Suprapubic skin (tissue), 4 donors: ENCODE measurements around the gene OR5H6. TPM values are rescaled to one million over a fixed set of nuclear protein-coding genes. Genes with fewer than 3 reads are reported as not detected.

ENCODE experiments used
- DNase-seq, 2 donors: peaks; one replicate each; pipeline ENCODE4 v3.0.0-alpha.2; 2019; ENCODE audit warnings: low spot score in 2 of 2
- H3K27ac ChIP-seq: fragments of 200-600 bp; sonication (generic); one replicate; pipeline ENCODE4 v1.5.1; 2019
- H3K27me3 ChIP-seq: fragments of 200-600 bp; sonication (generic); one replicate; pipeline ENCODE4 v1.5.1; 2019
- H3K36me3 ChIP-seq: fragments of 200-600 bp; sonication (generic); one replicate; pipeline ENCODE4 v1.5.1; 2019
- H3K4me1 ChIP-seq: fragments of 200-600 bp; sonication (generic); one replicate; pipeline ENCODE4 v1.5.1; 2019
- H3K4me3 ChIP-seq: fragments of 200-600 bp; sonication (generic); one replicate; pipeline ENCODE4 v1.5.1; 2019; ENCODE audit warnings: mild to moderate bottlenecking
- H3K9me3 ChIP-seq: fragments of 200-600 bp; sonication (generic); one replicate; pipeline ENCODE4 v1.5.1; 2019
- EP300 ChIP-seq: sonication (generic); formaldehyde crosslinking; IDR thresholded peaks from one replicate; pipeline ENCODE4 v1.6.1; 2017; ENCODE audit warnings: antibody characterized with exemption
- POLR2A ChIP-seq, 2 donors: fragments of 450-650 bp; IDR thresholded peaks; one replicate each; pipeline ENCODE4 v1.6.1; 2017; ENCODE audit warnings: antibody characterized with exemption in 2 of 2, mild to moderate bottlenecking in 2 of 2, moderate library complexity in 2 of 2
- POLR2AphosphoS5 ChIP-seq, 3 donors: sonication (generic); formaldehyde crosslinking; IDR thresholded peaks; one replicate each; pipeline ENCODE4 v1.6.1; 2017; ENCODE audit warnings: antibody characterized with exemption in 3 of 3
- WGBS: methylation state at CpG from one replicate; pipeline ENCODE4 v1.1.5; 2018; 5-methylcytosine and 5-hydroxymethylcytosine counted together
- total RNA-seq, 4 donors: library from RNA; depleted of rRNA; stranded (reverse); fragments of >200 nt; gene quantifications; one replicate each; pipeline ENCODE4 v1.1.0, GENCODE V29; 2016
- TF ChIP-seq, protein P1 (sequence below), 2 donors: fragments of 200-600 bp in 1 of 2; fragments of 450-650 bp in 1 of 2; sonication (generic) in 1 of 2; IDR thresholded peaks; one replicate each; pipeline ENCODE4 v1.5.1; 2016 to 2019; ENCODE audit warnings: antibody characterized with exemption in 2 of 2, mild to moderate bottlenecking in 1 of 2, moderate library complexity in 1 of 2

Gene OR5H6
- total RNA-seq, 4 donors from 2014 or later = not detected

GRCh38 chr3:98259707-98260106 lies 4.3 kb upstream of the OR5H6 start:
- Histone ChIP-seq H3K4me1 (no peaks in the 10 kb centered on the region), H3K27ac (no peak overlapping the region), H3K36me3 (no peaks in the 10 kb centered on the region), H3K9me3 (no peaks in the 10 kb centered on the region), H3K27me3 (no peaks in the 10 kb centered on the region), H3K4me3 (no peak overlapping the region)
- 57% methylated on average over 2 of the region's 2 CpGs for WGBS
- no peak for DNase-seq
- TF ChIP-seq, protein P1, sequence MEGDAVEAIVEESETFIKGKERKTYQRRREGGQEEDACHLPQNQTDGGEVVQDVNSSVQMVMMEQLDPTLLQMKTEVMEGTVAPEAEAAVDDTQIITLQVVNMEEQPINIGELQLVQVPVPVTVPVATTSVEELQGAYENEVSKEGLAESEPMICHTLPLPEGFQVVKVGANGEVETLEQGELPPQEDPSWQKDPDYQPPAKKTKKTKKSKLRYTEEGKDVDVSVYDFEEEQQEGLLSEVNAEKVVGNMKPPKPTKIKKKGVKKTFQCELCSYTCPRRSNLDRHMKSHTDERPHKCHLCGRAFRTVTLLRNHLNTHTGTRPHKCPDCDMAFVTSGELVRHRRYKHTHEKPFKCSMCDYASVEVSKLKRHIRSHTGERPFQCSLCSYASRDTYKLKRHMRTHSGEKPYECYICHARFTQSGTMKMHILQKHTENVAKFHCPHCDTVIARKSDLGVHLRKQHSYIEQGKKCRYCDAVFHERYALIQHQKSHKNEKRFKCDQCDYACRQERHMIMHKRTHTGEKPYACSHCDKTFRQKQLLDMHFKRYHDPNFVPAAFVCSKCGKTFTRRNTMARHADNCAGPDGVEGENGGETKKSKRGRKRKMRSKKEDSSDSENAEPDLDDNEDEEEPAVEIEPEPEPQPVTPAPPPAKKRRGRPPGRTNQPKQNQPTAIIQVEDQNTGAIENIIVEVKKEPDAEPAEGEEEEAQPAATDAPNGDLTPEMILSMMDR (IDR thresholded peaks at IDR 0.05) = no peak
- TF ChIP-seq POLR2A (IDR thresholded peaks at IDR 0.05) (no peak), EP300 (no peak), POLR2AphosphoS5 (IDR thresholded peaks at IDR 0.05) (no peak)

GRCh38 chr3:98262046-98262445 lies 2.0 kb upstream of the OR5H6 start:
- TF ChIP-seq, protein P1 (IDR thresholded peaks at IDR 0.05) = no peak
- TF ChIP-seq POLR2AphosphoS5 (IDR thresholded peaks at IDR 0.05) (no peak), EP300 (no peak), POLR2A (IDR thresholded peaks at IDR 0.05) (no peak)
- no peaks in the 10 kb centered on the region for H3K4me1 ChIP-seq
- WGBS = 78% methylated on average over 2 of the region's 2 CpGs

DNA sequence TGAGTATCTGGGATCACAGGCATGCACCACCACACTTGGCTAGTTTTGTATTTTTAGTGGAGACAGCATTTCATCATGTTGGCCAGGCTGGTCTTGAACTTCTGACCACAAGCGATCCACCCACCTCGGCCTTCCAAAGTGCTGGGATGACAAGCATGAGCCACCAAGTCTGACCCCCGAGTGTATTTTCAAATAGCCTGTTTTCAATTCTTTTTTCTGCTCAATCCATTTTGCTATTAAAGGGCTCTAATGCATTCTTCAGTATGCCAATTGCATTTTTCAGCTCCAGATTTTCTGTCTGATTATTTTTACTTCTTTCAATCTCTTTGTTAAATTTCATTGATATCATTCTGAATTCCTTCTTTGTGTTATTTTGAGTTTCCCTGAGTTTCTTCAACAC lies 5.8 kb downstream of the OR5H6 start:
- no peaks in the 10 kb centered on the region for H3K4me1 ChIP-seq
- H3K36me3 ChIP-seq = no peaks in the 10 kb centered on the region
- no peaks in the 10 kb centered on the region for H3K27me3 ChIP-seq
- H3K9me3 ChIP-seq = peaks cover 4% of the 10 kb centered on the region
- TF ChIP-seq EP300 (no peak), POLR2AphosphoS5 (IDR thresholded peaks at IDR 0.05) (no peak), POLR2A (IDR thresholded peaks at IDR 0.05) (no peak)
- TF ChIP-seq, protein P1 (IDR thresholded peaks at IDR 0.05) = no peak
- WGBS = 77% methylated on average over 3 of the region's 3 CpGs
- H3K27ac ChIP-seq = no peak overlapping the region
- H3K4me3 ChIP-seq = no peak overlapping the region
- DNase-seq = no peak

More at GRCh38 chr3:98262046-98262445, 2.0 kb upstream of the OR5H6 start:
- H3K36me3 ChIP-seq = no peaks in the 10 kb centered on the region
- no peak for DNase-seq
- no peaks in the 10 kb centered on the region for H3K9me3 ChIP-seq
- no peaks in the 10 kb centered on the region for H3K27me3 ChIP-seq
- no peak overlapping the region for H3K4me3 ChIP-seq
- no peak overlapping the region for H3K27ac ChIP-seq

- peaks cover 4% of the 10 kb centered on the region for H3K9me3 ChIP-seq
- no peak for DNase-seq
- TF ChIP-seq POLR2AphosphoS5 (IDR thresholded peaks at IDR 0.05) = no peak
- TF ChIP-seq EP300 = no peak
- TF ChIP-seq POLR2A (IDR thresholded peaks at IDR 0.05) = no peak
- TF ChIP-seq, protein P1 (IDR thresholded peaks at IDR 0.05) = no peak
- H3K27me3 ChIP-seq = no peaks in the 10 kb centered on the region
- 68% methylated on average over 3 of the region's 3 CpGs for WGBS
- H3K4me3 ChIP-seq = no peak overlapping the region
- H3K4me1 ChIP-seq = no peaks in the 10 kb centered on the region
- H3K36me3 ChIP-seq = no peaks in the 10 kb centered on the region
- no peak overlapping the region for H3K27ac ChIP-seq
These were observed 8.1 kb downstream of the OR5H6 start for GRCh38 chr3:98272126-98272525.

DNA sequence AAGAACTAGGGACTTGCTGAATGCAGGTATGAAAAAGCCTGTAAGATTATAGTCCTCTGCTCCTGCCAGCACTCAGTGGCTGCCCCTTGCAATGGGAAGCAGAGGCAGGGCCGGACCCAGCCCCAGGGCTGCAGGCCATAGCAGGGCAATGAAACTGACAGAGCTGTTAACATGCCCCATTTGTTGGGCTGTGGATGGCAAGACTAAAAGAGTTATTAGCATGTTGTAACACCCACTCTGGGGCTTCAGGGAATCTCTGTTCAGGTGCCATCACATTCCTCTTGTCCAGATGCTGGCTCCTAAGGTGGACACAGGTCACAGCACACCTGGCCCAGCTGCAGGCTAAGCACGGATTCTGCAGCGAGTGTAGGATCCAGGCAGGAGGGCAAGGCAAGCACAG lies 10.9 kb downstream of the OR5H6 start:
- WGBS = 80% methylated on average over 1 of the region's 3 CpGs

More for the DNA sequence above, 10.9 kb downstream of the OR5H6 start:
- H3K4me1 ChIP-seq = no peaks in the 10 kb centered on the region
- no peak overlapping the region for H3K4me3 ChIP-seq
- no peaks in the 10 kb centered on the region for H3K27me3 ChIP-seq
- H3K27ac ChIP-seq = no peak overlapping the region
- no peak for DNase-seq
- H3K9me3 ChIP-seq = peaks cover 4% of the 10 kb centered on the region
- TF ChIP-seq, protein P1 (IDR thresholded peaks at IDR 0.05) = no peak
- TF ChIP-seq POLR2AphosphoS5 (IDR thresholded peaks at IDR 0.05) = no peak
- no peak for TF ChIP-seq EP300
- no peak for TF ChIP-seq POLR2A (IDR thresholded peaks at IDR 0.05)
- no peaks in the 10 kb centered on the region for H3K36me3 ChIP-seq
